GM12878 (cell line): Measurements from ENCODE around the gene NDUFB2.

ENCODE experiments used
- CTCF ChIP-seq, 3 experiments: IDR thresholded peaks in 2 of 3; conservative IDR thresholded peaks in 1 of 3; 2 replicates each; pipeline ENCODE4 v1.5.1; 2011; ENCODE audit warnings: low read depth in 3 of 3, low read length in 3 of 3, mild to moderate bottlenecking in 3 of 3, control low read depth in 2 of 3, moderate library complexity in 2 of 3, inconsistent platforms in 1 of 3, mixed read lengths in 1 of 3; ENCODE audit not compliant: control insufficient read depth in 2 of 3, insufficient read depth in 1 of 3; ENCODE audit errors: extremely low read depth in 1 of 3
- REST ChIP-seq: IDR thresholded peaks from 2 replicates; pipeline ENCODE4 v1.6.1; 2012; ENCODE audit warnings: mild to moderate bottlenecking, low read depth, low read length

- TF ChIP-seq REST (no peak), CTCF (IDR thresholded peaks at IDR 0.05 in 2 of 3, conservative IDR thresholded peaks at IDR 0.05 in 1 of 3; ENCODE audit: control insufficient read depth in 2 of 3, extremely low read depth in 1 of 3, insufficient read depth in 1 of 3, low read depth in 3 of 3, low read length in 3 of 3) (no peak)
These were observed at the start of gene NDUFB2 for GRCh38 chr7:140696680-140697446.
